GM12875 (cell line): ENCODE results near the gene SCD5.

Experiments used
- H3K4me3 ChIP-seq: one replicate; pipeline ENCODE4 v1.5.1; 2011; ENCODE audit warnings: low read depth, low read length, control low read depth
- TF ChIP-seq, protein P1 (sequence below): IDR thresholded peaks from 2 replicates; pipeline ENCODE4 v1.5.1; 2011; ENCODE audit warnings: low read depth, mild to moderate bottlenecking, control low read depth, inconsistent platforms, low read length, moderate library complexity, borderline replicate concordance; ENCODE audit not compliant: insufficient read depth

SCD5 gene

DNA sequence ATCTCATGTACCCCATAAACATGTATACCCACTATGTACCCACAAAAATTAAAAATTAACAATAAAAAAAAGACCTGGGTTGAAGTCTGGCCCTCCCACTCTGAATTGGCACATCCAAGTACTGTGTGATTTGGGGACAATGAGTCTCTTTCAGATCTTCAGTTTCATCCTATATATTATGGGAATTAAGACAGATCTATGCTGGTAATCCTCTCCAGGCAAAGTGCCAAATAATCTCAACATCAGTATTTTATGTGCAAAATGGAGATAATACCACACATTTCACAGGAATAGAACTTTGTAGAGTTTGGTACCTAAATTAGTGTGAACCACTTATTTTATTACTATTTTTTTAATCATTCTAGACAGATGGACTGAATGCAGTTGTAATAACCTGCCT is 11.0 kb upstream of the SCD5 start:
- TF ChIP-seq, protein P1, sequence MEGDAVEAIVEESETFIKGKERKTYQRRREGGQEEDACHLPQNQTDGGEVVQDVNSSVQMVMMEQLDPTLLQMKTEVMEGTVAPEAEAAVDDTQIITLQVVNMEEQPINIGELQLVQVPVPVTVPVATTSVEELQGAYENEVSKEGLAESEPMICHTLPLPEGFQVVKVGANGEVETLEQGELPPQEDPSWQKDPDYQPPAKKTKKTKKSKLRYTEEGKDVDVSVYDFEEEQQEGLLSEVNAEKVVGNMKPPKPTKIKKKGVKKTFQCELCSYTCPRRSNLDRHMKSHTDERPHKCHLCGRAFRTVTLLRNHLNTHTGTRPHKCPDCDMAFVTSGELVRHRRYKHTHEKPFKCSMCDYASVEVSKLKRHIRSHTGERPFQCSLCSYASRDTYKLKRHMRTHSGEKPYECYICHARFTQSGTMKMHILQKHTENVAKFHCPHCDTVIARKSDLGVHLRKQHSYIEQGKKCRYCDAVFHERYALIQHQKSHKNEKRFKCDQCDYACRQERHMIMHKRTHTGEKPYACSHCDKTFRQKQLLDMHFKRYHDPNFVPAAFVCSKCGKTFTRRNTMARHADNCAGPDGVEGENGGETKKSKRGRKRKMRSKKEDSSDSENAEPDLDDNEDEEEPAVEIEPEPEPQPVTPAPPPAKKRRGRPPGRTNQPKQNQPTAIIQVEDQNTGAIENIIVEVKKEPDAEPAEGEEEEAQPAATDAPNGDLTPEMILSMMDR: no peak
- no peak overlapping the region for H3K4me3 ChIP-seq

DNA sequence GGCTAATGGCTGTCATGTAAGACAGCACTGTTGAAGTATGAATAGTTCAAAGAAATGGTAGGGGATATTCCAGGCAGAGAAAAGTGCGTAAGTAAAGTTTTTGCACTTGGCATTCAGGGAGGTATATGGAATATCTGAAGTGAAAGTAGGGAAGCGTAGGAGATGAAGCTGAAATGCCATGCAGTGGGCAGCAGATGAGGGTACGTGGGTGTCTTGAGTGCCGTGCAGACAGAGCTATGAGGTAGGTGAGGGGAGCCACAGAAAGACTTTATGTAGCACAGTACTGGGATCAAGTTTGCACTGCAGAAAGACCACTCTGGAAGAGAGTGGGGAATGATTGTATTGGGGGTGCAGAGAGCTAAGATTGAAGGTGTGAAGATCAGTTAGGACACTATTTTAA is 5.2 kb upstream of the SCD5 start:
- TF ChIP-seq, protein P1: no peak
- H3K4me3 ChIP-seq: no peak overlapping the region

DNA sequence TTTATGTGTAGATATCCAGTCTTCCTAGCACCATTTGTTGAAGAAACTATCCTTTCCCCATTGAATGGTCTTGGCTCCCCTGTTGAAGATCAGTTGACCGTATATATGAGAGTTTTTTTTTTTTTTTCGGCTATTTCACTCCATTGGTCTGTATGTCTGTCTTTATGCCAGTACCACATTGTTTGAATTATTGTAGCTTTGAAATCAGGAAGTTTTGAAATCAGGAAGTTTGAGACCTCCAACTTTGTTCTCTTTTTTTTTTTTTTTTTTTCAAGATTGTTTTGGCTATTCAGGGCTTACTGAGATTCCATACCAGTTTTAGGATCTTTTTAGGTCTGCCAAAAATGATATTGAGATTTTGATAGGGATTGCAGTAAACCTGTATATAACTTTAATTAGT is 4.3 kb upstream of the SCD5 start:
- TF ChIP-seq, protein P1: no peak
- no peak overlapping the region for H3K4me3 ChIP-seq

DNA sequence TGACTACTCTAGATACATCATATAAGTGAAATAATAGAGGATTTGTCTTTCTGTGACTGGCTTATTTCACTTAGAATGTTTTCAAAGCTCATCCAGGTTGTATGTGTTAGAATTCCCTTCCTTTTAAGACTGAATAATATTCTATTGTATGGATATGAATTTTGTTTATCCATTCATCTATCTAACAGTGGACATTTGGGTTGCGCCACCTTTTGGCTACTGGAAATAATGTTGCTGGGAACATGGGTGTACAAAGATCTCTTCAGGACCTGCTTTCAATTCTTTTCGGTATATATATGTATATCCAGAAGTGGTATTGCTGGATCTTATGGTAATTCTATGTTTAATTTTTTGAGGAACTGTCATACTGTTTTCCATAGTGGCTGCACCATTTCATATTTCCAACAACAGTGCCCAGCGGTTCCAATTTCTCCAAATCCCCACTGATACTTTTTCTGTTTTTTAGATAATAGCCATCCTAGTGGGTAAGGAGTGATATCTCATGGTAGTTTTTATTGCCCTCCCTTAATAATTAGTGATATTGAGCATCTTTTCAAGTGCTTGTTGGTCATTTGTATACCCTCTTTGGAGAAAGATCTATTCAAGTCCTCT is 3.4 kb upstream of the SCD5 start:
- no peak overlapping the region for H3K4me3 ChIP-seq
- TF ChIP-seq, protein P1: peak; percentile 10; the same call in 1 of the 2 replicates

DNA sequence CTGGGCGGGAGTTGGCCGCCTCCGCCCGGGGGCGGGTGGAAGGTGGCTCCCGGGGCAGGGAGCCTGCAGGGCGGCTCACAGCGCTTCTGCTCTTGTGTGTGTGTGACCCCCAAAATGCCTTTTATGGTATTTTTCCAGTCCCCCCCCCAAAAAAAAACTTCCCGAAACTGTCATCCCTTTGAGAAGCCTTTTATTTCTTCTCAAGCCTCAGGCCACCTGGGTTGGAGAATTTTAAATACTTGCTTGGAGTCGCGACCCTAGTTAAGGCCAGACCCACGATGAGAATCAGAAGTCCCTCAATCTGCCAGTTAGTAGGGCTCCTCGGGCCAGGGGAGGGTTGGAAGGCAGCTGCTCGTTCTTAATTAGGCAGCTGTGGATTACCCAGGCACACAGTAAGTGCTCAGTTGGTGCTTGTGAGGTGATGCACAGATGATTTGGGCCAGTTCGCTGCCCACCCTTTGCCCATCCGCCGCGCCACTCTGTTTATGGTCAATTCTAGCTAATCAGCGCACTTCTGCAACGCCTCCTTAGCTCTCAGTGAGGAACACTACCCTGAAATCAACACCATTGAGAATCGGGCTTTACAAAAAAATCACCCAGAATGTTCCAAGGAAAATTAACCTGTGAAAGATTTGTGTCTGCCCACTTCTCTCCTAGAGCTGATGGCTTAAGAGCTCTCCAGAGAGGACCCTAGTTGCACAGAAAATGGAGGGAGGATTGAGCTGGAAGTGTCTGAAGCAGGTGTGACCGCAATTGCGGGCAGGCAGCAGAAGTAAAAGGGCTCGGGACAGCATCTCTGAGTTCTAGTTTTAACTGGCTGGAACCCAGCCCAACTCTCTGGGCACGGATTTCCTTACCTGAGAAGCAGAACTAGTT is 648 bp upstream of the SCD5 start:
- peak overlapping the region; percentile 65 for H3K4me3 ChIP-seq
- TF ChIP-seq, protein P1: no peak

DNA sequence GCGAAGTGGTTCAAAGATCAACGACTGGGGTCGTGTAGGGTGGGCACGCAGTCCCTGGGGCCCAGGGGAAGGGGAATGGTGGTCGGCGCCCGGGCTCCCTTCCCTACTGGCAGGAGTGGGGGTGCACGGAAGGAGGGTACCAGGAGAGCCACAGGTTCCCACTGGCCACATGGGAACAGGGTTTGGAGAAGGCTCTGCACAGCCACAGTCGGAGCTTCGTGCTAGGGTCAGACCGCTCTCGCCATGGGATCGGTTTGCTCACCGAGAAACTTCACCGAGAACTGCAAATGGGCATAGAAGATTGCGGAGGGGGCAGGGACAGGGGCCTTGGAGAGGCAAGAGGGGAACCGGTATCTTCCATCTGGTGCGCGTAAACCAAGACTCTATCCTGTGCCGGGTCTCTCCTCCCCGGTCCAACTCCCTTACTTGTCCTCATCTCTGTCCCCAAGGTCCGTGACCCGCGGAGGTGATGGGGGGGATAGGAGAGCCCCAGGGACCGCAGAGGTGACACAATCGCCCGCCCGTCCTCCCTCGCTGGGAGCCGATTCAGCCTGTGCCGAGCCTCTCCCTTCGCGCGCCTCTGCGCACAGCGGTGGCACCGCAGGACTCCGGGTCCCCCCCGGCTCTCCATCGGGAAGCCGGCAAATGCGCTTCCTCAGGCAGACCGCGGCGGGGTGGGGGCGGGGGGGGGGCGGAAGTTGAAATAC is 1.0 kb downstream of the SCD5 start:
- TF ChIP-seq, protein P1: no peak
- H3K4me3 ChIP-seq: no peak overlapping the region

DNA sequence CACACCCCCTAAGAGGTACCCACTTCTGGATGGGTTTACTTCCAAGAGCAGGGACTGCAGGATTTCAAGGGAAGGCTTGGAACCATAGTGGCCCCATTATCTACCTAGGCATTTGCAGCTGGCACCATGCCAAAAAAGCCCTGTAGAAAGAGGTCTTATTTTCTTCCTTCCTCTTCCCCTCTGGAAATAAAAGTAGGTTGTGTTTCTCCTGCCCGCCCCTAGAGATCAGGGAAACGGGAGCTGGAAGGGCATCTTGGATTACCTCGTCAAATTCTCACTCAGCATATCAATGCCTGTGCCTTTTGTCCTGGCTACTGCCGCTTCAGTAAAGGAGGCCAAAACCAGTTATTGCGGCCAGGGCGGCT is 1.6 kb downstream of the SCD5 start:
- TF ChIP-seq, protein P1: no peak
- H3K4me3 ChIP-seq: no peak overlapping the region
